ENCODE results near the gene CDH13. TPM values are rescaled to one million over a fixed set of nuclear protein-coding genes. Genes with fewer than 3 reads are reported as not detected.

Gene CDH13
- total RNA-seq, 2 donors from 2014 or later = 2.9 TPM; not detected in 1

DNA sequence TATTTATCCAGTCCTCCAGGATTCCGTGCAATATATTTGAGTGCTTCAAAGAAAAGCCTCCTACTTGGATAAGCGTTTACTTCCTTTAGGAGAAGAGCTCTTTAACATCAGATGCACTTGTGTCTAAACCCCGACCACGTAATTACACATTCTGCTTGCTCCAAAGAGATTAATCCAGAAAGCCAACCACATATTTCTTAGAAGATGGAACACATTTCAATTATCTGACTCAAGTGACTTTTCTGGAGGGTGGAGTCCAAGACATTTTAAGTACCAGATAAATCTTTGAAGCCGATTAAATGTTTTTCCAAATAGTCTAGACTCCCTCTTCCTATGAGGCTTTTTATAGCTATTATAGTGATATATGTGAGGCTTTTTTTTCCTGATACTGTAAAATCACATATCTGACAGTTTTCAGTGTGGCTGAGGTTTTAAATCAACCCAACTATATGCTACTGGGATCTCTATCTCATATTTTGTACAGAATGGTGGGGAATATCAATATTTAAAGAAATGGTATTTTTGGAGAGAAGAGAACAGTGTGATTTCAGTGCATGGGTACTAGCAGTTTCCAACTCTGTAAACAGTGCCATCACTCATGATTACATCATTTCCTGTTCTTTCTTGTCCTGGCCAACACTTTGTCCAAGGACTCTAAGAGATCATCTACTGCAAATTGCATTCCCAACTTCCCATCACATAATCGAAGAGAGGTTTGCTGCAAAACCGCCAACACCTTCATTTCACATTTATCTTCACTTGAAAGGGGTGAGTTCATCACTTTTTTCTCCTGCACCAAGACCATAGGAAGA lies 988.6 kb downstream of the CDH13 start:
- Histone ChIP-seq H3K27ac (no peak overlapping the region), H3K4me3 (no peak overlapping the region), H3K27me3 (no peaks in the 10 kb centered on the region), H3K9me3 (no peaks in the 10 kb centered on the region), H3K36me3 (replicated peaks in 1 of 2; ENCODE audit: insufficient read depth in 1 of 2, low read depth in 2 of 2) (no peaks in the 10 kb centered on the region), H3K4me1 (no peaks in the 10 kb centered on the region)
- intact Hi-C loops (cut with DNase I) = no loop called here
- no peak for TF ChIP-seq POLR2A (IDR thresholded peaks at IDR 0.05)
- TF ChIP-seq, protein P1, sequence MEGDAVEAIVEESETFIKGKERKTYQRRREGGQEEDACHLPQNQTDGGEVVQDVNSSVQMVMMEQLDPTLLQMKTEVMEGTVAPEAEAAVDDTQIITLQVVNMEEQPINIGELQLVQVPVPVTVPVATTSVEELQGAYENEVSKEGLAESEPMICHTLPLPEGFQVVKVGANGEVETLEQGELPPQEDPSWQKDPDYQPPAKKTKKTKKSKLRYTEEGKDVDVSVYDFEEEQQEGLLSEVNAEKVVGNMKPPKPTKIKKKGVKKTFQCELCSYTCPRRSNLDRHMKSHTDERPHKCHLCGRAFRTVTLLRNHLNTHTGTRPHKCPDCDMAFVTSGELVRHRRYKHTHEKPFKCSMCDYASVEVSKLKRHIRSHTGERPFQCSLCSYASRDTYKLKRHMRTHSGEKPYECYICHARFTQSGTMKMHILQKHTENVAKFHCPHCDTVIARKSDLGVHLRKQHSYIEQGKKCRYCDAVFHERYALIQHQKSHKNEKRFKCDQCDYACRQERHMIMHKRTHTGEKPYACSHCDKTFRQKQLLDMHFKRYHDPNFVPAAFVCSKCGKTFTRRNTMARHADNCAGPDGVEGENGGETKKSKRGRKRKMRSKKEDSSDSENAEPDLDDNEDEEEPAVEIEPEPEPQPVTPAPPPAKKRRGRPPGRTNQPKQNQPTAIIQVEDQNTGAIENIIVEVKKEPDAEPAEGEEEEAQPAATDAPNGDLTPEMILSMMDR (IDR thresholded peaks at IDR 0.05) = no peak
- no peak for ATAC-seq
- DNase-seq = no peak
- WGBS, 2 donors = 52 to 57% methylated on average over 7 of the region's 7 CpGs

GRCh38 chr16:83615953-83616350 lies 989.2 kb downstream of the CDH13 start:
- no peaks in the 10 kb centered on the region for H3K9me3 ChIP-seq
- no peak for DNase-seq
- TF ChIP-seq, protein P1 (IDR thresholded peaks at IDR 0.05) = no peak
- no peak for TF ChIP-seq POLR2A (IDR thresholded peaks at IDR 0.05)
- no peaks in the 10 kb centered on the region for H3K27me3 ChIP-seq
- intact Hi-C loops (cut with DNase I) = no loop called here
- no peak for ATAC-seq
- H3K27ac ChIP-seq = no peak overlapping the region
- H3K36me3 ChIP-seq (replicated peaks in 1 of 2; ENCODE audit: insufficient read depth in 1 of 2, low read depth in 2 of 2) = no peaks in the 10 kb centered on the region
- H3K4me3 ChIP-seq = no peak overlapping the region
- H3K4me1 ChIP-seq = no peaks in the 10 kb centered on the region
- 68 to 75% methylated on average over 8 of the region's 8 CpGs for WGBS, 2 donors

- WGBS, 2 donors = 42 to 48% methylated on average over 11 to 12 of the region's 12 CpGs
- DNase-seq = no peak
Measured at GRCh38 chr16:83619381-83620150, 992.8 kb downstream of the CDH13 start.

GRCh38 chr16:83622010-83622409 lies 995.2 kb downstream of the CDH13 start:
- no peaks in the 10 kb centered on the region for H3K9me3 ChIP-seq
- DNase-seq (no peak), ATAC-seq (no peak)
- no peaks in the 10 kb centered on the region for H3K4me1 ChIP-seq
- no peaks in the 10 kb centered on the region for H3K36me3 ChIP-seq (replicated peaks in 1 of 2; ENCODE audit: insufficient read depth in 1 of 2, low read depth in 2 of 2)
- WGBS, 2 donors = 59 to 63% methylated on average over 7 of the region's 7 CpGs
- H3K27me3 ChIP-seq = no peaks in the 10 kb centered on the region
- TF ChIP-seq, protein P1 (IDR thresholded peaks at IDR 0.05) = no peak
- no peak for TF ChIP-seq POLR2A (IDR thresholded peaks at IDR 0.05)
- no peak overlapping the region for H3K4me3 ChIP-seq
- H3K27ac ChIP-seq = no peak overlapping the region
- intact Hi-C loops (cut with DNase I) = no loop called here

More at GRCh38 chr16:83619381-83620150, 992.8 kb downstream of the CDH13 start:
- intact Hi-C loops (cut with DNase I) = no loop called here
- Histone ChIP-seq H3K4me3 (no peak overlapping the region), H3K9me3 (no peaks in the 10 kb centered on the region), H3K36me3 (replicated peaks in 1 of 2; ENCODE audit: insufficient read depth in 1 of 2, low read depth in 2 of 2) (no peaks in the 10 kb centered on the region), H3K27me3 (no peaks in the 10 kb centered on the region), H3K27ac (no peak overlapping the region), H3K4me1 (no peaks in the 10 kb centered on the region)
- TF ChIP-seq POLR2A (IDR thresholded peaks at IDR 0.05) = no peak
- TF ChIP-seq, protein P1 (IDR thresholded peaks at IDR 0.05) = no peak
- ATAC-seq = no peak

Measured in body of pancreas (tissue), 4 donors.